ENCODE results near the gene CDC42EP3. TPM values are rescaled to one million over a fixed set of nuclear protein-coding genes. Genes with fewer than 3 reads are reported as not detected.

Gene CDC42EP3
- polyA plus RNA-seq, 10 donors, result 21.7 to 48.7 (median 32.2) TPM

GRCh38 chr2:37637985-37638384 is 33.5 kb downstream of the CDC42EP3 start:
- no peak for DNase-seq

- DNase-seq, result no peak
Observed at GRCh38 chr2:37637190-37637860, 34.1 kb downstream of the CDC42EP3 start.

- DNase-seq, result no peak
Observed at GRCh38 chr2:37636381-37637066, 34.9 kb downstream of the CDC42EP3 start.

- no peak for DNase-seq
Observed at GRCh38 chr2:37635504-37636380, 35.7 kb downstream of the CDC42EP3 start.

- no peak for DNase-seq
Observed at GRCh38 chr2:37634914-37635503, 36.4 kb downstream of the CDC42EP3 start.

GRCh38 chr2:37633845-37634244 is 37.6 kb downstream of the CDC42EP3 start:
- no peak for DNase-seq

- no peak for DNase-seq
Observed at GRCh38 chr2:37633234-37633633, 38.2 kb downstream of the CDC42EP3 start.

- no peak for DNase-seq
Observed at GRCh38 chr2:37632310-37632709, 39.1 kb downstream of the CDC42EP3 start.

GRCh38 chr2:37631698-37632097 is 39.7 kb downstream of the CDC42EP3 start:
- DNase-seq, result no peak

- peak in 1 of 3 donors; percentile 56 for DNase-seq
Observed at GRCh38 chr2:37631292-37631691, 40.1 kb downstream of the CDC42EP3 start.

GRCh38 chr2:37630776-37631175 is 40.7 kb downstream of the CDC42EP3 start:
- DNase-seq, result no peak

GRCh38 chr2:37630301-37630700 is 41.1 kb downstream of the CDC42EP3 start:
- DNase-seq, result no peak

- DNase-seq, result no peak
Observed at GRCh38 chr2:37629529-37629928, 41.9 kb downstream of the CDC42EP3 start.

GRCh38 chr2:37627710-37628109 is 43.7 kb downstream of the CDC42EP3 start:
- DNase-seq, result no peak

GRCh38 chr2:37625796-37626571 is 45.5 kb downstream of the CDC42EP3 start:
- no peak for DNase-seq

GRCh38 chr2:37625156-37625555 is 46.3 kb downstream of the CDC42EP3 start:
- DNase-seq, result peak in 1 of 3 donors; percentile 90

GRCh38 chr2:37623971-37624900 is 47.2 kb downstream of the CDC42EP3 start:
- peak in 1 of 3 donors; percentile 60 for DNase-seq

GRCh38 chr2:37623406-37623805 is 48.0 kb downstream of the CDC42EP3 start:
- no peak for DNase-seq

GRCh38 chr2:37622450-37623100 is 48.9 kb downstream of the CDC42EP3 start:
- no peak for DNase-seq

GRCh38 chr2:37621199-37621598 is 50.2 kb downstream of the CDC42EP3 start:
- no peak for DNase-seq

Data from muscle of back (tissue), 11 donors.